Natural killer cell (primary cell): Measurements from ENCODE around the gene MLLT6. TPM values are rescaled to one million over a fixed set of nuclear protein-coding genes. Genes with fewer than 3 reads are reported as not detected.

Experiments
- ATAC-seq, 3 donors: fragments of 150-1000 bp in 2 of 3; fragments of 200-7000 bp in 1 of 3; cut with Tn5 transposase; 1 replicate in 1 of 3; 2 replicates in 2 of 3; pipeline ENCODE4 v1.10.0; 2021; ENCODE audit warnings: mild to moderate bottlenecking in 2 of 3, moderate library complexity in 2 of 3
- DNase-seq, 2 donors: peaks; one replicate each; pipeline versions ENCODE4 v3.0.0 to v3.0.0-alpha.2; 2013 to 2021; ENCODE audit warnings: mixed read lengths in 1 of 2
- H3K27ac ChIP-seq: one replicate; pipeline ENCODE4 v1.5.1; 2013; ENCODE audit warnings: mild to moderate bottlenecking, low read length
- H3K27me3 ChIP-seq: one replicate; pipeline ENCODE4 v1.6.1; 2013; ENCODE audit warnings: low read length; ENCODE audit not compliant: control insufficient read depth, insufficient read depth
- H3K36me3 ChIP-seq: one replicate; pipeline ENCODE4 v1.6.1; 2013; ENCODE audit warnings: low read length; ENCODE audit not compliant: control insufficient read depth, insufficient read depth
- H3K4me1 ChIP-seq: one replicate; pipeline ENCODE4 v1.6.1; 2013; ENCODE audit warnings: low read length; ENCODE audit not compliant: control insufficient read depth, insufficient read depth
- H3K4me3 ChIP-seq: one replicate; pipeline ENCODE4 v1.5.1; 2013; ENCODE audit warnings: low read length
- H3K9me3 ChIP-seq: one replicate; pipeline ENCODE4 v1.6.1; 2013; ENCODE audit warnings: low read length; ENCODE audit not compliant: control insufficient read depth, insufficient read depth
- H3K27ac Mint-ChIP-seq, 2 donors: one replicate each; pipeline ENCODE4 v1.8.0; 2022; ENCODE audit warnings: mild to moderate bottlenecking in 2 of 2, mixed read lengths in 2 of 2, moderate library complexity in 1 of 2
- H3K27me3 Mint-ChIP-seq, 2 donors: one replicate each; pipeline ENCODE4 v1.8.0; 2022; ENCODE audit warnings: low read depth in 2 of 2, mixed read lengths in 2 of 2
- H3K36me3 Mint-ChIP-seq: one replicate; pipeline ENCODE4 v1.8.0; 2022; ENCODE audit warnings: mixed read lengths
- H3K4me1 Mint-ChIP-seq, 2 donors: one replicate each; pipeline ENCODE4 v1.8.0; 2022; ENCODE audit warnings: mixed read lengths in 2 of 2
- H3K4me3 Mint-ChIP-seq: one replicate; pipeline ENCODE4 v1.8.0; 2022; ENCODE audit warnings: mild to moderate bottlenecking, moderate library complexity, mixed read lengths
- H3K9me3 Mint-ChIP-seq, 2 donors: one replicate each; pipeline ENCODE4 v1.8.0; 2022; ENCODE audit warnings: mixed read lengths in 2 of 2
- CTCF ChIP-seq: fragments of 200-600 bp; IDR thresholded peaks from one replicate; pipeline ENCODE4 v1.8.0; 2022; ENCODE audit warnings: antibody characterized with exemption
- WGBS: methylation state at CpG from one replicate; pipeline ENCODE4 v1.1.7; 2013; ENCODE audit warnings: missing lambda C conversion rate; ENCODE audit not compliant: insufficient coverage; 5-methylcytosine and 5-hydroxymethylcytosine counted together
- intact Hi-C: fragments of 100-400 bp; cut with micrococcal nuclease; formaldehyde crosslinking; loops from one replicate; pipeline ENCODE4 v1.14.2; 2022
- total RNA-seq, 4 donors: library from RNA; stranded (reverse); fragments of 120-200 nt in 1 of 4; gene quantifications; one replicate each; pipeline versions ENCODE4 v1.2.3 to v1.2.4, GENCODE V29; 2013 to 2022

Gene MLLT6
- 100 to 1,000 TPM; 478 to 578 (median 485) TPM for total RNA-seq
- total RNA-seq (2013): 172 TPM

GRCh38 chr17:38704606-38705522, at the start of gene MLLT6:
MLLT6 (plus strand) TSS chr17:38705273; CDS start chr17:38705633, 360 bp downstream.
- intact Hi-C loops: loop anchor here (5.0 to 10.0 kb wide), 2 partner anchors 50 to 167 kb away; partner anchors contain the start of genes LASP1 and PSMB3
- Histone ChIP-seq H3K36me3 (peaks cover 23% of the 10 kb centered on the region), H3K27me3 (no peaks in the 10 kb centered on the region), H3K27ac (peak within 1 kb of the TSS; percentile 95), H3K9me3 (no peaks in the 10 kb centered on the region), H3K4me3 (peak within 1 kb of the TSS; percentile 77), H3K4me1 (peaks cover 74% of the 10 kb centered on the region)
- ATAC-seq (peak; percentile 27 to 61 (median 51)), DNase-seq (peak; percentile 76 to 91)
- Mint-ChIP-seq H3K9me3 (no peaks in the 10 kb centered on the region), H3K4me1 (peaks cover 56 to 83% of the 10 kb centered on the region in 2 donors), H3K27ac (peak within 1 kb of the TSS; percentile 98 to 100), H3K4me3 (peak within 1 kb of the TSS; percentile 98), H3K36me3 (peaks cover 6% of the 10 kb centered on the region), H3K27me3 (no peaks in the 10 kb centered on the region)
- no peak for TF ChIP-seq CTCF
- under 1% methylated on average over 93 of the region's 100 CpGs for WGBS

GRCh38 chr17:38656959-38657823, 47.9 kb upstream of the MLLT6 start:
- no peak overlapping the region for H3K4me3 Mint-ChIP-seq
- H3K9me3 Mint-ChIP-seq: no peaks in the 10 kb centered on the region
- H3K36me3 Mint-ChIP-seq: no peaks in the 10 kb centered on the region
- intact Hi-C loops: no loop called here
- no peaks in the 10 kb centered on the region for H3K36me3 ChIP-seq
- no peaks in the 10 kb centered on the region for H3K4me1 ChIP-seq
- no peak overlapping the region for H3K4me3 ChIP-seq
- no peak for TF ChIP-seq CTCF
- 73% methylated on average over 27 of the region's 27 CpGs for WGBS
- H3K27me3 Mint-ChIP-seq: peaks cover 27 to 30% of the 10 kb centered on the region in 2 donors
- H3K9me3 ChIP-seq: no peaks in the 10 kb centered on the region
- ATAC-seq (peak in 2 of 3 donors; percentile 34 to 76), DNase-seq (no peak)
- no peak overlapping the region for H3K27ac ChIP-seq
- peaks cover 0 to 13% of the 10 kb centered on the region in 2 donors for H3K4me1 Mint-ChIP-seq
- no peak overlapping the region for H3K27ac Mint-ChIP-seq
- H3K27me3 ChIP-seq: peaks cover 3% of the 10 kb centered on the region

- H3K4me3 ChIP-seq: no peak overlapping the region
- H3K27me3 Mint-ChIP-seq: peaks cover 29 to 33% of the 10 kb centered on the region in 2 donors
- no peaks in the 10 kb centered on the region for H3K36me3 ChIP-seq
- H3K27me3 ChIP-seq: peaks cover 3% of the 10 kb centered on the region
- no peaks in the 10 kb centered on the region for H3K36me3 Mint-ChIP-seq
- no peak overlapping the region for H3K27ac ChIP-seq
- H3K4me1 Mint-ChIP-seq: peaks cover 0 to 13% of the 10 kb centered on the region in 2 donors
- DNase-seq: no peak
- intact Hi-C loops: no loop called here
- TF ChIP-seq CTCF: no peak
- no peak for ATAC-seq
- peak overlapping the region in 1 of 2 donors; percentile 54 for H3K27ac Mint-ChIP-seq
- H3K9me3 ChIP-seq: no peaks in the 10 kb centered on the region
- 78% methylated on average over 14 of the region's 15 CpGs for WGBS
- H3K4me3 Mint-ChIP-seq: no peak overlapping the region
- H3K9me3 Mint-ChIP-seq: no peaks in the 10 kb centered on the region
- no peaks in the 10 kb centered on the region for H3K4me1 ChIP-seq
Observed at GRCh38 chr17:38657824-38658740, 47.0 kb upstream of the MLLT6 start.
